IPS-NIHi7 (cell line): Measurements from ENCODE around the gene AKAP13.
"Not testable (repeated sequence)": the region's sequence is repeated elsewhere in the genome, so short reads cannot be mapped to it uniquely, and the experiment has no call there.

ENCODE experiments used
- DNase-seq: peaks from one replicate; pipeline ENCODE4 v3.0.0; 2012; ENCODE audit warnings: mixed read lengths; ENCODE audit errors: extremely low spot score

The AKAP13 gene

GRCh38 chr15:85532689-85533088, 152.3 kb downstream of the AKAP13 start:
- DNase-seq = no peak

- no peak for DNase-seq
These were observed 153.6 kb downstream of the AKAP13 start for GRCh38 chr15:85534031-85534430.

- DNase-seq = not testable (repeated sequence)
These were observed 155.3 kb downstream of the AKAP13 start for GRCh38 chr15:85535533-85536330.

GRCh38 chr15:85536341-85536740, 155.9 kb downstream of the AKAP13 start:
- no peak for DNase-seq

GRCh38 chr15:85539491-85539890, 159.1 kb downstream of the AKAP13 start:
- DNase-seq = no peak

GRCh38 chr15:85540085-85540797, 159.8 kb downstream of the AKAP13 start:
- no peak for DNase-seq

GRCh38 chr15:85541744-85542143, 161.3 kb downstream of the AKAP13 start:
- no peak for DNase-seq

GRCh38 chr15:85542488-85542887, 162.1 kb downstream of the AKAP13 start:
- DNase-seq = no peak

- no peak for DNase-seq
These were observed 162.5 kb downstream of the AKAP13 start for GRCh38 chr15:85542895-85543331.

- DNase-seq = peak; percentile 23
These were observed 163.3 kb downstream of the AKAP13 start for GRCh38 chr15:85543741-85544155.

- DNase-seq = no peak
These were observed 164.8 kb downstream of the AKAP13 start for GRCh38 chr15:85545185-85545584.

GRCh38 chr15:85545752-85546151, 165.3 kb downstream of the AKAP13 start:
- DNase-seq = no peak

GRCh38 chr15:85547386-85547785, 167.0 kb downstream of the AKAP13 start:
- no peak for DNase-seq

- no peak for DNase-seq
These were observed 169.9 kb downstream of the AKAP13 start for GRCh38 chr15:85550283-85550682.

GRCh38 chr15:85551221-85551832, 170.9 kb downstream of the AKAP13 start:
- no peak for DNase-seq

- no peak for DNase-seq
These were observed 174.6 kb downstream of the AKAP13 start for GRCh38 chr15:85554852-85555521.

- no peak for DNase-seq
These were observed 175.6 kb downstream of the AKAP13 start for GRCh38 chr15:85555875-85556617.

GRCh38 chr15:85556618-85556895, 176.2 kb downstream of the AKAP13 start:
- DNase-seq = no peak

- no peak for DNase-seq
These were observed 177.0 kb downstream of the AKAP13 start for GRCh38 chr15:85557385-85557784.

- DNase-seq = no peak
These were observed 178.4 kb downstream of the AKAP13 start for GRCh38 chr15:85558848-85559247.

- no peak for DNase-seq
These were observed 179.1 kb downstream of the AKAP13 start for GRCh38 chr15:85559530-85559929.

GRCh38 chr15:85562824-85563223, 182.4 kb downstream of the AKAP13 start:
- DNase-seq = no peak
